GM18867 (cell line): Measurements from ENCODE around the gene PSMB11.
"Not testable (repeated sequence)": the region's sequence is repeated elsewhere in the genome, so short reads cannot be mapped to it uniquely, and the experiment has no call there.

Source experiments
- ATAC-seq: cut with Tn5 transposase; IDR thresholded peaks from one replicate; pipeline ENCODE4 v1.9.1; 2021; ENCODE audit warnings: mild to moderate bottlenecking, moderate library complexity; ENCODE audit not compliant: unreplicated experiment

PSMB11 gene, protein sequence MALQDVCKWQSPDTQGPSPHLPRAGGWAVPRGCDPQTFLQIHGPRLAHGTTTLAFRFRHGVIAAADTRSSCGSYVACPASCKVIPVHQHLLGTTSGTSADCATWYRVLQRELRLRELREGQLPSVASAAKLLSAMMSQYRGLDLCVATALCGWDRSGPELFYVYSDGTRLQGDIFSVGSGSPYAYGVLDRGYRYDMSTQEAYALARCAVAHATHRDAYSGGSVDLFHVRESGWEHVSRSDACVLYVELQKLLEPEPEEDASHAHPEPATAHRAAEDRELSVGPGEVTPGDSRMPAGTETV

DNA sequence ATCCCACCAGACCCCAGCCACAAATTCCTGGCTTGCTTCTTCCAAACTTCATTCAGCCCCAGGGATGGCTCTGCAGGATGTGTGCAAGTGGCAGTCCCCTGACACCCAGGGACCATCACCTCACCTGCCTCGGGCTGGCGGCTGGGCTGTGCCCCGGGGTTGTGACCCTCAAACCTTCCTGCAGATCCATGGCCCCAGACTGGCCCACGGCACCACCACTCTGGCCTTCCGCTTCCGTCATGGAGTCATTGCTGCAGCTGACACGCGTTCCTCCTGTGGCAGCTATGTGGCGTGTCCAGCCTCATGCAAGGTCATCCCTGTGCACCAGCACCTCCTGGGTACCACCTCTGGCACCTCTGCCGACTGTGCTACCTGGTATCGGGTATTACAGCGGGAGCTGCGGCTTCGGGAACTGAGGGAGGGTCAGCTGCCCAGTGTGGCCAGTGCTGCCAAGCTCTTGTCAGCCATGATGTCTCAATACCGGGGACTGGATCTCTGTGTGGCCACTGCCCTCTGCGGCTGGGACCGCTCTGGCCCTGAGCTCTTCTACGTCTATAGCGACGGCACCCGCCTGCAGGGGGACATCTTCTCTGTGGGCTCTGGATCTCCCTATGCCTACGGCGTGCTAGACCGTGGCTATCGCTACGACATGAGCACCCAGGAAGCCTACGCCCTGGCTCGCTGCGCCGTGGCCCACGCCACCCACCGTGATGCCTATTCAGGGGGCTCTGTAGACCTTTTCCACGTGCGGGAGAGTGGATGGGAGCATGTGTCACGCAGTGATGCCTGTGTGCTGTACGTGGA is at the start of gene PSMB11:
Gene PSMB11, plus strand, starts transcription at position 51 of the 804 bp plus-strand sequence. Its CDS starts 14 bp downstream, at position 65.
- no peak for ATAC-seq

DNA sequence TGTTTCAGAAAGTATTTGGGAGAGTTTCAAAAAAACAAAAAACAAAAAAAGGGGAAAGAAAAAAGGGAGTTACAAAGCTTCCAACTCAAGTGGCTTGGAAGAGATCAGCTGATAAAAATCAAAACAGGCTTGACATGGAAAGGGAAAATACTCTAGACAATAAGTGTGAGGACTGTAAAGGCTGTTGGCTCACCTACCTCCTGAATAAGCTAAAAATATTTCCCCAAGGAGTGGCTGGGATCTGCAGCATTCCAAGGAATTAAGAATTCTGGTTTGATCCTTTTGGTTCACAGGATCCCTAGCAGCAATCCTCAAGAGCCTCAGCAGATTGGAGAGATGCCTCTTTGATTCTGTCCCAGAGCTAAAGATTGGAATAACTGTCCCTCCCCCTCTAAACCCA is 48.5 kb upstream of the PSMB11 start:
- ATAC-seq, result no peak

DNA sequence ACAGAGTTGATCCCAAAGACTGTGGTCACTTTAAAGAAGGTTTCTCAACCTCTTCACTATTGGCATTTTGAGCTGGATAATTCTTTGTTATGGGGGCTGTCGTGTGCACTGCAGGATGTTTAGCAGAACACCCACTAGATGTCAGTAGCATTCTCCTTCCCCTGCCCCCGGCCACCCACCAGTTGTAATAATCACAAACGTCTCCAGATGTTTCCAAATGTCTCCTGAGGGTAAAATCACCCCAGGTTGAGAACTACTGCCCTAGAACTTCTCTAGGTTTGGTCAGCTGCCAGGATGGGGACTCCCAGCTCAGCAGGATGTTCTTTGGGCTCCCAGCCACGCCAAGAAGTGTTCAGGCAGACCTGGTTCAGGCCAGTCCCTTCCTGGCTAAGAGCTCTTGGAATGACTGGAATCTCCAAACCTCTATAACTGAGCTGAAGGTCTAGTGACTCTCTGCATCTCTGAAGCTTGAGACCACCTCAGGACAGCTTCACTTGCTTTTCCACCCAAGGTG is 47.2 kb upstream of the PSMB11 start:
- no peak for ATAC-seq

DNA sequence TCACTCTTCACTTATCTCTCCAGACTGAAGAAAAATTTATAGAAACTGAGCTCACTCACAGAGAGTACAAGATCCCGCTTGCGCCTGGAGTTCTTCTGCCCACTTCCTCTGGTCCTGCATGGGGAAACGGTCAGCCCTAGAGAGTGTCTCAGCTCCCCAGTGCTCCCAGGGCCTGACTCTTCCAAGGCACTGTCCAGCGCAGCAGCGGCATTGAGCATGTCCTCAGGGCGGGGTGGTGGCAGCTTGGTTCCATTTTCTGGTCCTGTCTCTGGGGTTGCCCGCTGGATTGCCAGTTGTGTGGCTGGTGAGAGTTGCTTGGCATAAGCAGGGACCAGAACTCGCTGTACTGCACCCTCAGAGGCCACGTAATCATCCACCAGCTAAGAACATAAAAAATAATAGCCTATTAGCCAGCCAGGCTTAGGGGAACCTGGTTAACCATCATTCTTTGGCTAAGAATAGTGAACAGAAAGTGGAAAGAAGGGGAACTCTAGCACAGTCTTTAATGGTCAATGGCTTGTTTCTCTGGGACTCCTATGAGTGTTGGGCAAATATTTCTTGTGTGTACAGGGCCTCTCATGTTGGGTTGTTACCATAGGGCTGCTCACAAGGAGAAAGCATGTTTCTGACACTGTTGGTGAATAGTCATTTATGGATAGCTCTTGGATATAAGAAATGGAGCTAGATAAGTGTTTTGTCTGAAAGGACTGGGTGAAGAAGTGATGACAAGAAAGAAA is 46.0 kb upstream of the PSMB11 start:
- ATAC-seq, result no peak

DNA sequence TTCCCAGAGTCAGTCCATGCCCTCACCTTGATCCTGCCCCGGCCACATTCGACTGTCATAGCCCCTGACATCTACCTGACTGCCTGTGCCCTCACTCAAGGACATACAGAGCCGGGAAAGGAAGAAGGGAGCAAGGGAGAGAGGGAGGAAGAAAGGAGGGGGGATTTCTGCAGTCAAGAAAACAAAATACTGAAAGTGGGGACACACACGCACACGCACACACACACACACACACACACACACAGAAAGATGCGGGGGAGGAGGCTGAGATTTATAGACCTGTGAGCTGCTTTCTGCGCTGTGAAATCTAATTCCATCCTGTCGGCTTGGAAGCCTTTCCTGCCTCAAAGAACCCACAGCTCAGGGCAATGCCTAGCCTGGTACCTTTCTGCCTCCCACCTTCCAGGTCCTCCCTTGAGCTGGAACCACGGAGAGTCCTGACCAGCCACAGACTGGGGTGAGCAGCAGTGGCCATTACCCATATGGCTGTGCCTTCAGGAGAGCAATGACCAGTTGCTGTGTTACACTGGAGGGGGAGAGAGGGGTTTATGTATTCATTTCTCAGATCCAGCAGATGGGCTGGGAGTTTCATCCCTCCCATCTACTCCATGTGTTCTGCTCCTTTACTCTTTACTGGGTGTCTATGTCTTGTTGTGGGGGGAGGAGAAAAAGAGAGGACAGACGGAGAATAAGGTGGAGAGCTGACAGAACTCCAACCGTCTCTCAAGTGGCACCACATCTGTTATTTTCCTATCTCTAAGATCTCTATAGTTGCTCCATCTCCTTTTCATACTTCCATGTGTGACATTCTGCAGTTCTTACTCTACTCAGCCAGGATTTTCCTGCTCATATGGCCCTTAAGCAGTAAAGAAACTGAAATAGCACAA is 45.0 kb upstream of the PSMB11 start:
- ATAC-seq, result no peak

DNA sequence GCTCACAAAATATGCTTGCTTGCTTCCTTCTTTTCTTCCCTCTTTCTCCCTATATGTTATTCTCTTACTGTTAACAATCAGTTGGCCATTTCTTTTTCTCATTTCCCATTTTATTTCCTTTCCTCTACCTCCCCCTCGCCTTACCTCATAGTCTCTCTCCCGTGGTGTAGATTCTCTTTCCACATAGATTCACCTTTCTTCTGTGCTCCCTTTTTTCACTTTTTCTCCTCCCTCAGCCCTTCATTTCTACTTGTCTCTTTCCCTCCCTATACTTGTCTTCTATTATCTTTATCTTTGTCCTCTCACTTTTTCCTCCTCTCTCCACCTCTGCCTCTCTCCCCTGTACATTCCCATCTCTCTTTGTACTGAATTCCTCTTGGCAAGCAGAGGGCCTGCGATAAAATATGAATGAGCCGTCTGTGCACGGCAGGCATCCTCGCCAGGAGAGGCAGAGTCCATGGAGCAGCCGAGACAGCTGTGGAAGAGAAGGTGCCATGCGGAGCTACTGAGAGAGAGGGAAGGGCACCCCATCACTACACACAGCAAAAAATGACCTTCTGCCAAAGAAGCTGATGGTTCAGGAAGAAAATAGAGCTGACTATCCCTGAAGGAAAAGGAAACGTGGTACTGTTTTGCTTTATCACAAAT is 44.2 kb upstream of the PSMB11 start:
- no peak for ATAC-seq

DNA sequence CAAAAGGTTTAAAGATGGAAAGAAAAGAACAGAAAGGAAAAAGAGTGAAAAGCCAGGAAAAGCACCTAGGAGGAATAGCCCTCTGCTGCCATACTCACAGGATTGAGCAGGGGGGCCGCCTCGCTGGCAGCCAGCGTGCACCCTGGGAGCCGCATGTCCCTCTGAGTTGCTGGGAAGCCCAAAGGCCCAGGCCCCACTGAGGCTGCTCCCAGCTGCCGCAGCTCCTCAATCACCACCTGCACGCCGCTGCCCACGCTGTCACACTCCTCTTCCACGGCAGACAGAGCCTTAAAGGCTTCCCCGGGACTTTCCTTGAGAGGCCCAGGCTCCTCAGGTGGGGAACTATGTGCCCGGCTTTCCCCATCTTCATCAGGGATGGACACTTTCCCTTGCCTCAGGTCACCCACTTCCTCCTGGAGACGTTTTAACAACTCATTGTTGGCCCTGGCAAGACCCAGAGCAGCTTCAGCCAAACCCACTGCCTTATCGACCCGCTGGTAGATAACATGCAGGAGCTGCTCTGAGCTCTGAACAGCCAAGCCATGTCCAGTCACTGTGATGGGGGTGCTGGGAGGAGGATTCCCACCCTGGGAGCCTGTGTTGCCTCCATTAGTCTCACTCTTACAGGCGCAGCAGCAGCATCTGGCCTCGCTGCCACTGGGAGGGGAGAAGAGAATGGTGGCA is 43.5 kb upstream of the PSMB11 start:
- ATAC-seq, result no peak

DNA sequence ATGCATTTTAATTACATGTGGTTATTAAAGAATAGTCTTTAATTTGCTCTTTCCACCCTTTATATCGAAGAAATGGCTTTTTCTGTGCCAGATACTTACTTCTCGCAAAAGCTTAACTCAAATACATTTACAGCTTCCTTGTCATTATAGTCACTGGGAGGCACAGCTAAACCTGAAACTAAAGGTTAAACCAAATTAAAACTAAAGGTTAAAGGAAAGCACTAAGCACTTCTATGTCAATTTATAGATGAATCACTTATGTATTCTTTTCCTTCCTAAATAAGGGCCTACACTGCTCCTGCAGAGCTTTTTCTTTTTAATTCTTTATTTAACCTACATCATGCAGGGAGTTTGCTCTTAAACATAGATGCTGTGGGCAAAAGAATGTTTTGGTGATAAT is 41.2 kb upstream of the PSMB11 start:
- no peak for ATAC-seq

DNA sequence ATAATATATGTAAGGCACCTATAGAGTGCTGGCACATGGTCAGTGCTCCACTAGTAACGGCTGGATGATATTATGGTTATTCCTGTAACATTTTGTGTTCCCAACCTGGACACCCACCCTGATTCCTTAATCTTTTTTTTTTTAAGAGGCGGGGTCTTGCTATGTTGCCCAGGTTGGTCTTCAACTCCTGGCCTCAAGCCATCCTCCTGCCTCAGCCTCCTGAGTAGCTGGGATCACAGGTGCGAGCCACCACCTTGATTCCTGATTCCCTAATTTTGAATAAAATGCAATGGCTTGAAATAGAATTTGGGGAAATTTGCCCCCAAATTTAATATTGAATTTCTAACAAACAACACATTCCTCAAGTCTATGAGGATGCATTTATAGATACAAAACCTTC is 39.4 kb upstream of the PSMB11 start:
- no peak for ATAC-seq

DNA sequence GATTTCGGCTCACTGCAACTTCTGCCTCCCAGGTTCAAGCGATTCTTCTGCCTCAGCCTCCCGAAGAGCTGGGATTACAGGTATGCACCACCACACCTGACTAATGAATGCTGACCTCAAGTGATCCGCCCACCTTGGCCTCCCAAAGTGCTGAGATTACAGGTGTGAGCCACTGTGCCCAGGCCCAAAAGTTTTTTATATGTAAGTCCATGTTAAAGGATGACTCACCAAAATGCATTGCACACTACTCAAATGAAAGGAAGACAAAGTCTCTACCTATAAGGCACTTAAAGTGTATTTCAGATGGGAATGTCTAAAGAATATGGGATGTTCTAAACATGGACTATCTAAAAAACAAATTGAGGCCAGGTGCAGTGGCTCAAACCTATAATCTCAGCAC is 37.7 kb upstream of the PSMB11 start:
- not testable (repeated sequence) for ATAC-seq

DNA sequence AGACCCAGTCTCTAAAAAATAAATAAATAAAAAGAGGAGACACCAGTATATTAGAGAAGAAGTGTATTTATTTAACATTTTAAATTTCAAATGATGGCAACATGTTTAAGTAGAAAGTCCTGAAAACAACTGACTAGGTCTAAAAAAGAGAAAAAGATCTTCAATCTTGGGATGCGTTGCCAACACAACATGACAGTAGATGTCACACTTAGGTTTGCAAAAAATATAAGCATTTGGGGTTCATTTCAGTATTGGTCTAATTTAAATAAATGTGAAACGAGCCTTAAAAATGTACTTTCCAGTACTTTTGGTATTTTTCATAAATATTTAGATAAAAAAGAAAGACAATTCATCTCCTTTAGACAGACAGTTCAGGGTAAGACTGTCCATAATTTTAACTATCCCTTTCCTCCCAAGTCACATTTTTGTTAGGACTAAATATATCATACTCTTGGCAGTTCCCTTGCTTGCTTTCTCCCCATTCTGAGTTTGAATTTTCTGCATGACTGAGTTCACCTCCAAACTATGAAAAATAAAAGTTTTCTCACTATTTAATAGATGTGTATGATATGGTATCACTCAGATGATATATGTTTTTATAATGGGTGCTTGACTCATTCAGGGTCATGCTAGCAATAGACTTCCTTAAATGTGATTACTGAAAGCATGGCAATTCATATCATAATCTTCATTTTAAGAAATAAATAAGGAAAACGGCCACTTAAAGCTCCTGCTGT is 36.4 kb upstream of the PSMB11 start:
- ATAC-seq, result no peak

DNA sequence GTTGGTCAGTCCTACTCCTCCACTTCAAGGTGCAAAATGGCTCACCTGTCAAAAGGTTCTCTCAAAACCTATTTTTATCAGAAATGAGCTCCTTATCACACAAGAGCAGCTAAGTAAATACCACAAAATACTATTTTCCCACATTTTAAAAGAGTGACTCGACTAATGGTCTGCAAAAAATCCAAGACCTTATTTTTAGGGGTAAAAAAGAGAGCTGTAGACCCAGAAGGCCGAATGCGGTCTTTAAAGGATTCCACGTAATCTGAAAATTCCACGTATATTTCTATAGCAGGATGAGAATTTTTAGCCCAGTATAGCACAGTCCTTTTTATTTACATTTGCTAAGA is 35.9 kb upstream of the PSMB11 start:
- ATAC-seq, result no peak

DNA sequence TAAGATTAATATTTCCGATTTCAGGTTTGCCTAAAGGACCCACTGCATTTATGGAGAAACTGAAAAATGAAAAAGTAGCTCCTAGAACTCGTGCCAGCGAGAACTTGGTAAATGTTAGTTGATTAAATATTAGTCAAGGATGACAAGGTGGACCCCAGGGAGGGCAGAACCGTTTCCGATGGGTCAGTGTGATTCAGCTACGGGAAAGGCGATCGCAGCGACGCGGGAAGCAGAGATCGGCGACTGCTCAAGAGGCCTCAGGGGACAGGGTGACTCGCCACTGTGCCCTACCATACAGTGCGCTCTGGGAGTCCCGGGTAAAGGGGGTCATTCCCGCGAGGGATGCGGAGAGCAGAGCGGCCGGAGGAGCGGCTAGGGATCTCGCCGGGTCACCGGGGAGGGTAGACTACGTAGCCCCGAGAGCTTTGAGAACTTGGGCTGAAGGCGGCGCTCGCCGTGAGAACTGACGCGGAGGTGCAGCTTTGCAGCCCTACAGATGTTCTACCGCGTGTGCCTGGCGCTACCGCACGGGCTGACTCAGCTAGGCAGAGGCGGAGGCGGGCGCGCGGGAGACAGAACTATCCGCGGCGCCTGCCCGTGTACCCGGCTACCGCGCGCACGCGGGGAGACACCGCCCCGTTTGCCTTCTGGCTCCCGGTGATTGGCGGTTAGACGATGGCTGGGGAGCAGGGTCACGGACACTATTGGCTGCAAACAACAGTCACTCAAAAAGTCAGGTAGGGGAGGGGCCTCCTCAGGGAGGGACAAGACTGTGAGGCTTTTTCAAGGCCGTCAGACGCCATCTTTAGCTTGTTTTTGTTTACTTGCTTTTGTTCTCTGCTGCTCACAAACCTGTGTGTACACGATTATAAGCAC is 35.2 kb upstream of the PSMB11 start:
- ATAC-seq, result peak; percentile 92

DNA sequence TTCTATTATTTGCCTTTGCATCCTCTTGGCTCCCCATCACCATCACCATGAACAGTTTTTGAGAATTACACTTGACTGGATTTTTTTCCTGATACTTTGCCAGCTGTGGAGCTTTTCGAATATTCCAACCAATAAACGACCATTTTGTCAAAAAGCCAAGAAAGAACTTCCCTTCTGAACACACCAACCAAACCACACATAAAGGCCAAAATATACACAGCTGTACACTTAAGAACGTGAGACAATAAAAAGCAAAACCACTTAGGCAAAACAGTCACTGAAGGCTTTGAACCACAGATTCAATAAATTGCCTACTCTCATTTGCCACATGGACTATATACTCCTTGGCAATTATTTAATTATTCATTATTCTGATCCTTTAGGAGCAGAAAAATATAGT is 33.2 kb upstream of the PSMB11 start:
- no peak for ATAC-seq

DNA sequence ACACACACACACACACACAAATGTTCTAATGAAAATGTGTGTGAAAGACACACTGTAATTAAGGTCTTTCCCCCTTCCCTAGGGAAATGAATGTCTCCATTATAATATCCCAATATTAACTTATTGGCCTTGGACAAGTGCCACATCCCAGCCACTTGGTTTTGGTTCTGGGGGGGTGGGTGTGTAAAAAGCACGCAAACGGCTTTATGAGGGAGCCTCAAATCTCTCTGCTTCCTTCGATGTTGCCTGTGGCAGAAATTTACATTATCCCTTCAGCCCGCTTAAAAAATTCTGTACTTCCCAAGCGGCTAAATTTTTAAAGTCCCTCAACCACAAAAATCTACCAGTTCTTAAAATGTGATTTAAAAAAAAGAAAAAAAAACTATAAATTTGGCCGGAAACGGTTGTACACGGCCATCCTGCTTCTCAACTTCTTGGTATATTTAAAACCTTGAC is 32.5 kb upstream of the PSMB11 start:
- ATAC-seq, result no peak

DNA sequence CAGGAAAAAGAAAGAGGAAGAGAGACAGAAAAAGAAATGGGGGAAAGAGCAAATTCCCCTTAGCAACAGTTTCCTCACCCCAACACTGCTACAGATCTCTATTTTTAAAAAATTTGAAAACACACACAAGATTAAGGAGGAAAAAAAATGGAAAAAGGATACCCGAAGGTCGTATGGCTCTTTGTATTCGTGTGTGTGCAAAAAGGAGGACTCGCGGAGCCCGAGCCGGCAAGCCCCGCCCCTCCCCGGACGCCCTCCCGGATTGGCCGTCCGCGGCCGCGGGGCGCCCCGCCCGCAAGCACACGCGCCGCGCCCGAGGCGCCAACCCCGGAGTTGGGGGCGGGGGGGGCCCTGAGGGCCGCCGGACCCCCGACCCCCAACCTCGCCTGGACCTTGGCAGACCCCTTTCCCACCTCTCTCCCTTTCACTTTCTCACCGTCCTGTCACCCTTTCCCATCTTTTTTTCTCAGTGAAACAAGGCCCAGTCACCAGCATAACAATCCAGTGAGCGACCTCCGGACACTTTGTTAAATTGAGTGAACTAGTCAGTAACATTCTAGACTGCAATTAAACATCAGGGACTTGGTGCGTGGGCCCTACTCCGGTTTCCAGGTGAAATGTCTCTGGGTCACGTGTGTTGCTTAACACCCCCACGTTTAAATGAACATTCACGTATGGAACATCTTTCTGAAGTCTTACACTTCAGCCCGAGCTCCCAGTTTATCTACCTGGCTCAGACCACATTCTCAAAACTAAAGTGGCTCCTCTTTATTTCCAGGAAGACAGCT is 31.9 kb upstream of the PSMB11 start, which contains the start of gene C14orf93:
Gene C14orf93, minus strand, starts transcription at position 205 of the 788 bp plus-strand sequence. CDS start 11,120 bp downstream, outside the sequence.
- peak; percentile 44 for ATAC-seq
